ENCODE results near the gene C10orf53. TPM values are rescaled to one million over a fixed set of nuclear protein-coding genes. Genes with fewer than 3 reads are reported as not detected.

C10orf53 gene
- total and polyA plus RNA-seq, 2 of the 8 experiments (the other 6 are each of a cell fraction or from before 2014, with no cell fraction given): not detected

GRCh38 chr10:49655099-49655498 lies 24.4 kb upstream of the C10orf53 start (continued):
- TF ChIP-seq CHD7 (IDR thresholded peaks at IDR 0.05; ENCODE audit: insufficient replicate concordance, low read length) (no peak), CTBP2 (IDR thresholded peaks at IDR 0.05; ENCODE audit: borderline replicate concordance, insufficient read depth, insufficient read length, low read length) (no peak), KDM1A (IDR thresholded peaks at IDR 0.05; ENCODE audit: borderline replicate concordance, low read length) (no peak), TAF7 (optimal IDR thresholded peaks at IDR 0.05; ENCODE audit: borderline replicate concordance, low read depth, low read length) (no peak), ASH2L (IDR thresholded peaks at IDR 0.05; ENCODE audit: low read length) (no peak), RXRA (IDR thresholded peaks at IDR 0.05; ENCODE audit: insufficient read depth, low read depth, low read length) (no peak), POLR2A (IDR thresholded peaks at IDR 0.05; ENCODE audit: control extremely low read depth in 1 of 2, low read depth in 2 of 2, low read length in 2 of 2) (no peak), ZNF274 (IDR thresholded peaks at IDR 0.05; ENCODE audit: borderline replicate concordance, extremely low read depth, low read length) (no peak), CBX8 (IDR thresholded peaks at IDR 0.05; ENCODE audit: borderline replicate concordance, low read depth, low read length) (no peak), SP2 (IDR thresholded peaks at IDR 0.05; ENCODE audit: low read length) (no peak), CHD2 (IDR thresholded peaks at IDR 0.05; ENCODE audit: low read length) (no peak), FOSL1 (IDR thresholded peaks at IDR 0.05; ENCODE audit: insufficient read depth, low read depth, low read length) (no peak)
